GM18508 (cell line): ENCODE measurements around the gene DPP7.

Experiments
- ATAC-seq: cut with Tn5 transposase; IDR thresholded peaks from one replicate; pipeline ENCODE4 v1.9.1; 2021; ENCODE audit warnings: moderate number of reproducible peaks; ENCODE audit not compliant: insufficient read depth, unreplicated experiment

DPP7 gene

DNA sequence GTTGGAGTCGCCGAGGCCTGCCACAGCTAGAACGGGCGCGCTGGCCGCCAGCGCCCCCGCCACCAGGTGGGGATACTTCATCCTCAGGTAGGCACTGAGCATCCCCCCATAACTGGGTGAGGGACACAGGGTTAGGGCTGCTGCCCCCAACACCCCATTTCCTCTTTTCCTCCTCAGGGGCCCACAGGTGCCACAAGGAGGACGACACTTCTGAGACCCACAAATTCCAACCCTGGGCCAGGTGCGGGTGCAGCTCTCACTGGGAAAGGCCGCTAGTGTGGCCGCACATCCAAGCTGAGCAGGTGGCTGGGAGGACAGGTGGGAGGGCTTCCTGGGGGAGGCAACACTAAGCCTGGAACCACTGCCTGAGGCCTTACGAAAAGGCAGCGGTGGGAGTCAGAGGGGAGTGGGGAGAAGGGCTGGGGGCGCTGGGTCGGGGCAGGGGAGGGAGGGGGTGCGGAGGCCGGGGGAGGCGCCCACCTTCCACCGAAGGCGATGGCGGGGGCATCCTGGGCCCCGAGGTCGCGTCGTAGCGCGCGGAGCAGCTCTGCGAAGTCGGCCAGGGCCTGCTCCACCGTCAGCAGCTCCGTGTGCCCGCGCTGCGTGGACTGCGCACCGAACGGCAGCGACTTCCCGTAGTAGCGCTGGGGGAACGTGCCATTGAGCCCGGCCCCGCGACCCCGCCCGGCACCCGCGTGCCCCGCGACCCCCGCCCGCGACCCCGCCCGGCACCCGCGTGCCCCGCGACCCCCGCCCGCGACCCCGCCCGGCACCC, 961 bp downstream of the DPP7 start:
- ATAC-seq: no peak

DNA sequence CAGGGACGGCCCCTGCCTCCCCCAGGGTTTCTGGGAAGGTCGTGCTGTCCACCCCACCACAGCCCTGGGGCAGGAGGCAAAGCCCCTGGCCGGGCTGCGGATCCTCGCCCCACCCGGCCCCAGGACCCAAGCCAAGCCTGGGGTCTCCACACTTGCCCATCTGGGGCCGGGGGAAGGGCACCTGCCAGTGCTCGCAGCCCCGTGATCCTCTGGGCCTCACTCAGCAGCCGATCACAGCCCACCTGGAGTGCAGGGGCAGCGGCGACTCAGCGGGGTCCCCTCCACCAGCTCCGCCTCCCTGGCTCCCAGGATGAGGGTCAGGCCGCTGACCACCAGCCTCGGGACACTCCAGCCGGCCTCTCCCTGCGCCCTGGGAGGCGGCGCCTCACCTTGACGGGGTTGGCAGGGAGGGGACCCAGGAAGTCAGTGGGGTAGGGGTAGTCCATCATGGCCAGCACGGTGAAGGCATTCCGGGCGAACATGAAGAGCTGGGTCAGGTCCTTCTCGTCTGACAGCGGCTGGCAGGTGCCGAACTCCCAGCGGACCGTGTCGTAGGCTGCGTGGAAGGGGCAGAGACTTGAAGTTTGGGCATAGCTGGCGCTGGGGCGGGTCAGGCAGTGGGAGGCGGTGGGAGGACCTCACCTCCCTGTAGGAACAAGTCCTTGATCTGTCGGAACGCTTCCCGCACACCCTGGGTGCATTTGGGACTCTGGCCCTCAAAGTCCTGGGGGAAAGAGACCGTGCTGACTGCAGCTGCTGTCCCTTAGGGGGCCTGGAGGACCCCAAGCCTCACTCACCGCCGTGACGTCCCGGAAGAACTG, 1.8 kb downstream of the DPP7 start:
- no peak for ATAC-seq

DNA sequence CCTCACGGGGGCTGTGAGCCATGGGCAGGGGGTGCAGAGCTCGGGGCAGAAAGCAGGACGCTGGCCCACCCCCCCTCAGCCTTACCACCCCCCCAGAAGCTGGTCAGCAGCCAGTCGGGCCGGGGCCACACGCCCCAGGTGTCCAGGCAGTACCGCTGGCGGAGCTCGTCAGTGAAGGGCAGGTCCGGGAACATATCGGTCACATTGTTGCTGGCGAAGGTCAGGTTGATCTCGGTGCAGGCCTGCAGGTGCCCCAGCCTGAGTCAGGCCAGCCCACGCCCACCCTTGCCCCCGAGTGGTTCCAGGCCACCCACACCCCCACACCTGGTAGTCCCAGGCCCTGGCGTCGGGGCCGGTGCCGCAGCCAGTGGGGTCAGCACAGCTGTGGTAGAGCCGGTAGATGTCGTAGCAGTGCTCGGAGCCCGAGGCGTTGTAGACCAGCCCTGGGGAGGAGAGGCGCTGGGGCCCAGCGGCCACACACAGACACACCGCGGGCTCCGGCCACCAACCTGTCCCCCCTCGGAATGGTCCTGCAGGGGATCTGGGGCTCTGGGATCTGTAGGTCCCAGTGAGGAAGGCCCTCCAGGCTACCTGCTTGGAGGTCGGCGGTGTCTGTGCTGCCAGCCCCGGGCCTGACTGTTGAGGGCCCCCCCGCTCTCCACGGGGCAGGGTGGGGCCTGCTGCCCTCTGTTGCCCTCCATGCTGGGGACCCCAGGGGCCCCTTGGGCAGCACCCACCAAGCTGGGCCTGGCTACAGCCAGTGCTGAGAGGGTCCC, 2.6 kb downstream of the DPP7 start:
- no peak for ATAC-seq

DNA sequence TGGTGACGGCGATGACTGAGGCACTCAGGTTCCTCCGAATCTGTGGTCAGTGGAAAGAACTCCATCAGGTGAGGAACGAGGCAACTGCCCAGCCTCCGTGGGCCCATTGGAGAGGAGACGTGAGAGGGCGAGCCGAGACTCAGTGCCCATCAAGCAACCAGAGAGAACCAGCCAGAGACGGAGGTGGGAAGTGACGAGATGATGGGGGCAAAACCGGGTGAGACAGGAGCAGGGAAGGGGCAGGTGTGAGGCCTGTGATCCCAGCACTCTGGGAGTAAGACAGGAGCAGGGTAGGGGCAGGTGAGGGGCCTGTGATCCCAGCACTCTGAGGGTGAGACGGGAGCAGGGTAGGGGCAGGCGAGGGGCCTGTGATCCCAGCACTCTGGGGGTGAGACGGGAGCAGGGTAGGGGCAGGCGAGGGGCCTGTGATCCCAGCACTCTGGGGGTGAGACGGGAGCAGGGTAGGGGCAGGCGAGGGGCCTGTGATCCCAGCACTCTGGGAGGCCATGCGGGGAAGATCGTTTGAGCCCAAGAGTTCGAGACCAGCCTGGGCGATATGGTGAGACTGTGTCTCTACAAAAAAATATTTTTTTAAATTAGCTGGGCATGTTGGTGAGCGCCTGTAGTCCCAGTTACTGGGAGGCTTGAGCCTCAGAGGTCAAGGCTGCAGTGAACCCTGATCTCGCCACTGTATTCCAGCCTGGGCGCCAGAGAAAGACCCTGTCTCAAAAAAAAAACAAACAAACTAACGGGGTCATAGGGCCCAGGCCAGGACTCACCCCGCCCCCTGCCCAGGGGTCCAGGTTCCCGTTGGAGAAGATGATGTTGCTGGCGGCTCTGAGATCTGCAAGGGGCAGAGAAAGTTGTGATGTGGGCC, 3.4 kb downstream of the DPP7 start:
- ATAC-seq: no peak

DNA sequence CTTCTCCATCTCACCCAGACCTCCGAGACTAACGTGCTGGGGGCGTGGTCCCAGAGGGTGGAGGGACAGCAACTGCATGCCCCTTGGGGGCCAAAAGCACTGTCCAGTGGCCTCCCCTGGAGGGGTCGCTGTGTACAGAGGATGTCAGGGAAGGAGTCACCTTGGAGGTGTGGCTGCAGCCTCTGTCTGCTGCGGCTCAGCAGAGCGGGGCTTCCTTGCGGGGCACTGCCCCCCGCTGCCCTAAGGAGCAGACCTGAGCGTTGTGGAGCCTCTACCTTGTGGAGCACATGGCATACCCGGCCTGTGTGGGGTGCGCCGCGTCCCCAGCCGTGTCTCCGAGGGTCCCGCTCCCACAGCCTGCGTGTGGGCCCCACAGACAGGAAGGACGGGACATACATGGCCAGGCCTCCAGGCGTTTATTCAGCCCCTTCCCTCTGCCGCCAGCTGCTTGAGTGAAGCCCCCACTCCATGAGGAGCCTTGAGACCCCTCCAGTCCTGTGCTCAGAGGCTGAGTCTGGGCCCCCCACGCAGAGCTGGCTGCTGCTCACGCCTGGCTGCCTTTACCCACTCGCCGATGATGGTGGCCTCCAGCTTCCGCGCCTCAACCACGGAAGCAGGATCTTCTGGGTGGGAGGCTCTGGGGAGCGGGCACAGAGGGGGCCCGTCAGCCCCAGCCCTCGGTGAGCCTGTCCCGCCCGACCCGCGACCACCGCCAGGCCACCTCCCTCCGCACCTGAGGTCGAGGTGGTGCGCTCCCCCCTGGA, 4.2 kb downstream of the DPP7 start:
- ATAC-seq: no peak

DNA sequence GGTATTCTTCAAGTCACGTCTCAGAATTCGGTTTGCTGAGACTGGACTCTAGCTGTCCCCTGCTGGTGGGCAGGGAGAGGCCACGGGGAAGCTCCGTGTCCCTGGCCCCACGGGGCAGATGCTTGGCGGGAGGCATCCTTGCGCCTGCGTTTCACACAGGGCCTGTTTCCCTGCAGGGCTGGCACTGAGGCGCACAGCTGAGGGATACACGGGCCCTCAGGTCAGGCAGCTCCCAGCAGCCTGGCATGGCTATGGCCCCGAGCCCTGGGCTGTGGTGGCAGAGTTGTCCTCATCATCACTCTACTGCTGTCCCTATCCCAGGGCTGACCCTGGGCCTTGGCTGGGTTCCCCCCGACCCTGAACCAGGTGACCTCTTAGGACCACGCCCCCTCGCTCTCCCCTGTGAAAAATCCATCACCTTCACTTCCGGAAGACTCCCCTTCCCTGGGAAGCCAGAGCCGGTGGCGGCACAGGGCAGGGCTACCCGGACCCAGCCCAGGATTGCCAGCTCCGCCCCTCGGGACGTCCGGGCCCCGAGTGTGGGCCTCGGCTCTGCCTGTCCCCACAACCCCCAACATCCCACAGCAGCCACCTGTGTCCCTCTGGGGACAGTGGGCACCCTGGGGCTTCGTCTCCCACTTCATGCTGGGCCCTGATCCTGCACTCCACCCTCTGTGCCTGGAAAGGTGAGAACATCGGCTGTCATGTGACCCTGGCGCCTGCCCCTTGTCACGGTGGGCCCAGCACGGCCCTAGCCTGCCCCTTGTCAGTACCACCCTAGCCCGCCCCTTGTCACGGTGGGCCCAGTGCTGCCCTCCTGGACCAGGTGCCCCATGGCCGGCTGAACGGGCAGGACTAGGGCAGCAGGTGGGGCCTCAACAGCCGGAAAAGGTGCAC, 5.0 kb downstream of the DPP7 start:
- ATAC-seq: no peak

DNA sequence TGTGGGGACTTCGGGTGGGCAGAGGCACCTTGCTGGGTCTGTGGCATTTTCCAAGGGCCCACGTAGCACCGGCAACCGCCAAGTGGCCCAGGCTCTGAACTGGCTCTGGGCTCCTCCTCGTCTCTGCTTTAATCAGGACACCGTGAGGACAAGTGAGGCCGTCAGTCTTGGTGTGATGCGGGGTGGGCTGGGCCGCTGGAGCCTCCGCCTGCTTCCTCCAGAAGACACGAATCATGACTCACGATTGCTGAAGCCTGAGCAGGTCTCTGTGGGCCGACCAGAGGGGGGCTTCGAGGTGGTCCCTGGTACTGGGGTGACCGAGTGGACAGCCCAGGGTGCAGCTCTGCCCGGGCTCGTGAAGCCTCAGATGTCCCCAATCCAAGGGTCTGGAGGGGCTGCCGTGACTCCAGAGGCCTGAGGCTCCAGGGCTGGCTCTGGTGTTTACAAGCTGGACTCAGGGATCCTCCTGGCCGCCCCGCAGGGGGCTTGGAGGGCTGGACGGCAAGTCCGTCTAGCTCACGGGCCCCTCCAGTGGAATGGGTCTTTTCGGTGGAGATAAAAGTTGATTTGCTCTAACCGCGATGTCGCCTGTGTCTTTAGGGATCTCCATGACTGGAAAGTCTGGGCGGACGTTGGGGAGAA, 5.8 kb downstream of the DPP7 start:
- ATAC-seq: no peak

DNA sequence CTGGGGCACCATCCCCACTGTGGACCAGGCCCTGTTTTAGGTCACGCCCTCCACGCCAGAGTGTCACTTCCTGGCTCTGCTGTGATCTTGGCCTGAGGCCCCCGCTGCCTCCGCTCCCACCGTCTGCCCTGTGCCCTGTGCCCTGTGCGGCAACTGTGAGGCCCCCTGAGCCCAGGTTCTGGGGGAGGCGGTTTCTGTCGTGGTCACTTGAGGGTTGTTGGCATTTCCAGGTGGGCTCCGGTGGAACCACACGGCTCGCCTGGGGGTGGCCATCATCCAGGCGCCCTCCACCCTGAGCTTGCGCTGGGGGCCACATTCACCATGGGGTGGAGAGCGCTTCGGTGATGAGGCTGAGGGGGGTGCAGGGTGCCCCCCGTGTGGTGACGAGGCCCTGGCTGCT, 6.6 kb downstream of the DPP7 start:
- no peak for ATAC-seq

DNA sequence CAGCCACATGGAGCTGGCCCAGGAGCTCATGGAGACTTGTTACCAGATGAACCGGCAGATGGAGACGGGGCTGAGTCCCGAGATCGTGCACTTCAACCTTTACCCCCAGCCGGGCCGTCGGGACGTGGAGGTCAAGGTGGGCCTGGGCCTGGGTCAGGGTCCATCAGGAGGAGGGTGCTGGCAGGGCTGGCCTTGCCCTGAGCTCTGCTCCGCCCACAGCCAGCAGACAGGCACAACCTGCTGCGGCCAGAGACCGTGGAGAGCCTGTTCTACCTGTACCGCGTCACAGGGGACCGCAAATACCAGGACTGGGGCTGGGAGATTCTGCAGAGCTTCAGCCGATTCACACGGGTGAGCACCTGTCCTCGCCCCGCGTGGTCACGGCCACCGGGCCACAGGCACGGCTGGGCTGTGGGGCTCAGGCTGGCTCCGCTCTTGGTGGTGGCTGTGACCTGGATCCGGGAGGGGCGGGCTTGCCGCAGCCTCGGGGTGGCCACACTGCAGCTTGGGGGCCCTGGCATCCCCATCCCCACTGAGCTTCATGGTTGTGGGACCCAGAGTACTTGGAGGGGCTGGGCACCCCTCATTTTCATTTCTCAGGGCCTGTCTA, 7.1 kb downstream of the DPP7 start:
- ATAC-seq: no peak

DNA sequence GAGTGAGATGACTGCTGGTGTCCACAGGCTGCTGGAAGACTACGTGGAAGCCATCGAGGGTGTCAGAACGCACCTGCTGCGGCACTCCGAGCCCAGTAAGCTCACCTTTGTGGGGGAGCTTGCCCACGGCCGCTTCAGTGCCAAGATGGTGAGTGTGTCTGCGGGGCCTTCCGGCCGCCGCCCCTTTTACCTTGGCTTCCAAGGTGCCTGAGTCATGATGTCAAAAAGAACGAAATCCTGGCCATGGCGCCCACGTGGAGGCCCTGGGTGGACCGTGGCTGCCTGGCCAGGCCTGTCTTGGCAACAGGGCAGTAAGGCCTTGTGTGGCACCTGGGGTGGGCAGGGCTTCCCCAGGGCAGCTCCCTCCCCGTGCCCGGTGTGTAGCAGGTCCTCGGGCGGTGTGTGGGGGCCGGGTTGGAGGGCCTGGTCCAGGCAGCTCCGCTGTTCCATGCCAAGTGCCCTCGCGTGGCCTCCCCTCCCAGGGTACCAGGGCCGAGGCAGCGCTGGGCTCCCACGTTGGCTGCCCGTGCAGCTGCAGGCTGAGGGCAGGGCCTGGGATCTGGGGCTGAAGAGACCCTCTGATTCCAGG, 7.8 kb downstream of the DPP7 start:
- ATAC-seq: no peak

DNA sequence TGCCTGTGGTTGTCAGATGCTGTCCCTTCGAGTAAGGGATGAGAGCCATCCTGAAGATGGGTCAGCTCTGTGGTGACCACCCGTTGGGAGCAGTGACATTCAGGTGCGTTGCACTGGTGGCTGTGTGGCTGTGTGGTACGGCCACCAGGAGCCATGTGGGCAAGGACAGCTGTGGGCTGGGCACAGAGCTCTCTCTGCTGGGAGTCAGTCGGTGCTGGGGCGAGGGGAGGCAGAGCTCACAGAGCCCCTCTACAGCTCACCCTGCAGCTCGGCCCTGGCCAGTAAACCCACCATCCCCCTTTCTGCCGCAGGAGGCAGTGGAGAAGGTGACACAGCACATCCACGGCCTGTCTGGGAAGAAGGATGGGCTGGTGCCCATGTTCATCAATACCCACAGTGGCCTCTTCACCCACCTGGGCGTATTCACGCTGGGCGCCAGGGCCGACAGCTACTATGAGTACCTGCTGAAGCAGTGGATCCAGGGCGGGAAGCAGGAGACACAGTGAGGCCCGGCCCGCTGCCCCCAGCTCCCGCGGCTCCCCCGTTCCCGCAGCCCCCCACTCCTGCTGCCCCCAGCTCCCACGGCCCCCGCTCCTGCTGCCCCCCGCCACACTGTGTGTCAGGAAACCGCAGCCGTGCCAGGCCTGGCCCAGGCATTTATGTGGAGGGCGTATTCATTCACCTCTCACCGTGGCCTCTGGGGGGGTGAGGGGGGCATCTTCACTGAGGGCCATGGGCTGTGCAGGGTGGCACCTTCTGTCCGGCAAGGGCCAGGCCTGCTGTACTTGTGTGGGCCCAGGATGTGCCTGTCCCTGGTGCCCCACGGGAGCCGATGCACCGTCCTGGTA, 8.5 kb downstream of the DPP7 start:
- ATAC-seq: no peak

DNA sequence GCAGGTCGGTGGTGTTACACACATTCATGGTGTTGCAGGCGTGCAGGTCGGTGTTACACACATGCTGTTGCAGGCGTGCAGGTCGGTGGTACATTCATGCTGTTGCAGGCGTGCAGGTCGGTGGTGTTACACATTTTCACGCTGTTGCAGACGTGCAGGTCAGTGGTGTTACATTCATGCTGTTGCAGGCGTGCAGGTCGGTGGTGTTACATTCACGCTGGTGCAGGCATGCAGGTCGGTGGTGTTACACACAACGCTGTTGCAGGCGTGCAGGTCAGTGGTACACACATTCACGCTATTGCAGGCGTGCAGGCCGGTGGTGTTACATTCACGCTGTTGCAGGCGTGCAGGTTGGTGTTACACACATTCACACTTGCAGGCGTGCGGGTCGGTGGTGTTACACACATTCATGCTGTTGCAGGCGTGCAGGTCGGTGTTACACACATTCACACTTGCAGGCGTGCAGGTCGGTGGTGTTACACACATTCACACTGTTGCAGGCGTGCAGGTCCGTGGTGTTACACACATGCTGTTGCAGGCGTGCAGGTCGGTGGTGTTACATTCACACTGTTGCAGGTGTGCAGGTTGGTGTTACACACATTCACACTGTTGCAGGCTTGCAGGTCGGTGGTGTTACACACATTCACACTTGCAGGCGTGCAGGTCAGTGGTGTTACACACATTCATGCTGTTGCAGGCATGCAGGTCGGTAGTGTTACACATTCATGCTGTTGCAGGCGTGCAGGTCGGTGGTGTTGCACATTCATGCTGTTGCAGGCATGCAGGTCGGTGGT, 11.1 kb downstream of the DPP7 start:
- no peak for ATAC-seq

DNA sequence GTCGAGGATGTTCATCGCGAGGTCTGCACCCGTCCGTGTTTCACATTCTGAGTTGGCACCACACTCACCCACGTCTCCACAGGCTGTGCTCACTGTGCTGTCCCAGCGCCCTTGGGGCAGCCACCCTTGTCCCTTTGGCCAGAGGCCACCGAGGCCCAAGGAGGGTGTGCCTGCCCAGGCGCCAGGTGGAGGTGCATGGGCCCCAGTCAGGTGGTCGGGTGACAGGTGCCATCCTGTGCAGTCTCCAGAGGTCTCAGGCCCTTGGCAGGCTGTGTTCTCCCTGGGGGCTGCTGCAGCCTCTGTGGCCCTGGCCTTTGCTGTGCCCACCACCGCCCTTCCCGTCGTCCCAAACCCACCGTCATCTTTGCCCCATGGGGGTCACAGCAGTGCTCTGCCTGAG, 15.3 kb downstream of the DPP7 start:
- no peak for ATAC-seq

DNA sequence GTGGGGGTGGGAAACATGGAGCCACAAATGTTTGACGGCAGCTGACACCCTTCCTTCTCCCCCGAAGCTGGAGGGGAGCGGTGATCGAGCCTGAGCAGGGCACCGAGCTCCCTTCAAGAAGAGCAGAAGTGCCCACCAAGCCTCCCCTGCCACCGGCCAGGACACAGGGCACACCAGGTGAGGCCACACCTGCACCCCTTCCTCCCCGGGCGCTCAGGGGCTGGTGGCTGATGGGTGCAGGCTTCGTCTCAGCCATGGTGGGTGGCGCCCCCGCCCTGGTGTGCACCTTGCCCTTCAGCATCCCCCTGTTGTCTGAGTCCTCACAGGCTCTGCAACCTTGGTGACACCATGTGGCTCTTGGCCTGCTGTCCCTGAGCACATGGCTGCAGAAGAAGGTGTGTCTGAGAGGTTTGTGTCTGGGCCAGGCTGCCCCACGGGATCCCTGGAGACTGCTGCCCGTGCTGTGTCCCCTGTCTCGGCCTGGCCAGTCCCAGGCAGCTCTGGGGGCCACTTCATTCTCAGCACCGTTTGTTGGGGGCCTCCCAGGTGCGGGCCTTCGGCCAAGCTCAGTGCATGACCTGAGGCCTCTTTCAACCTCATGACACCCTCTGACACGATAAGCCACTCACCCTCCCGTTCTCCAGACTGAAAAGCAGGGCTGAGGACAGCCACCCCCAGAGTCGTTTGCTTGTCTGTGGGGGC, 16.6 kb downstream of the DPP7 start:
- ATAC-seq: no peak
